ENCODE measurements around the gene ALDH4A1. TPM values are rescaled to one million over a fixed set of nuclear protein-coding genes. Genes with fewer than 3 reads are reported as not detected.

The ALDH4A1 gene
- total RNA-seq, 1 donor from 2014 or later: 13.8 TPM

GRCh38 chr1:18828224-18828623 lies 74.1 kb downstream of the ALDH4A1 start:
- H2AFZ ChIP-seq (ENCODE audit: low read depth, low read length): no peak overlapping the region
- no peaks in the 10 kb centered on the region for H3K4me1 Mint-ChIP-seq (ENCODE audit: low read depth, unreplicated experiment)

GRCh38 chr1:18823438-18823837 lies 78.9 kb downstream of the ALDH4A1 start:
- H3K4me2 ChIP-seq (ENCODE audit: low read length): no peak overlapping the region
- no peaks in the 10 kb centered on the region for H4K20me1 ChIP-seq (ENCODE audit: insufficient read depth, low read length)
- H3K4me3 Mint-ChIP-seq (ENCODE audit: unreplicated experiment): no peak overlapping the region
- peaks cover 4% of the 10 kb centered on the region for H3K9me3 ChIP-seq (ENCODE audit: insufficient read depth, low read depth, low read length)
- H3K9ac ChIP-seq (ENCODE audit: low read length): no peak overlapping the region
- H3K4me1 Mint-ChIP-seq (ENCODE audit: low read depth, unreplicated experiment): no peaks in the 10 kb centered on the region
- no peak overlapping the region for H3K4me3 ChIP-seq (ENCODE audit: insufficient read depth, low read depth, low read length)
- FAIRE-seq (no peak), DNase-seq (ENCODE audit: low read depth) (no peak)
- no peak for TF ChIP-seq EZH2 (IDR thresholded peaks at IDR 0.05; ENCODE audit: insufficient read depth, low read length)
- TF ChIP-seq CTCF (IDR thresholded peaks at IDR 0.05; ENCODE audit: insufficient read depth, low read depth, low read length): no peak
- H3K36me3 Mint-ChIP-seq (ENCODE audit: low read depth, unreplicated experiment): peaks cover 3% of the 10 kb centered on the region
- H3K79me2 ChIP-seq (ENCODE audit: insufficient read depth, low read length): no peaks in the 10 kb centered on the region
- H3K27ac Mint-ChIP-seq (ENCODE audit: unreplicated experiment): no peak overlapping the region
- H2AFZ ChIP-seq (ENCODE audit: low read depth, low read length): no peak overlapping the region
- peaks cover 54% of the 10 kb centered on the region for H3K27me3 Mint-ChIP-seq (ENCODE audit: low read depth, unreplicated experiment)
- no peaks in the 10 kb centered on the region for H3K4me1 ChIP-seq (ENCODE audit: insufficient read depth, low read length)
- no peaks in the 10 kb centered on the region for H3K36me3 ChIP-seq (ENCODE audit: insufficient read depth, low read length)
- H3K27me3 ChIP-seq (ENCODE audit: insufficient read depth, low read length): peaks cover 16% of the 10 kb centered on the region
- H3K27ac ChIP-seq (ENCODE audit: low read depth, low read length): no peak overlapping the region
- H3K9me3 Mint-ChIP-seq (ENCODE audit: unreplicated experiment): peaks cover 8% of the 10 kb centered on the region

More at GRCh38 chr1:18828224-18828623, 74.1 kb downstream of the ALDH4A1 start:
- Mint-ChIP-seq H3K27me3 (ENCODE audit: low read depth, unreplicated experiment) (peaks cover 32% of the 10 kb centered on the region), H3K9me3 (ENCODE audit: unreplicated experiment) (peaks cover 9% of the 10 kb centered on the region), H3K4me3 (ENCODE audit: unreplicated experiment) (no peak overlapping the region), H3K27ac (ENCODE audit: unreplicated experiment) (no peak overlapping the region), H3K36me3 (ENCODE audit: low read depth, unreplicated experiment) (peaks cover 3% of the 10 kb centered on the region)
- FAIRE-seq (no peak), DNase-seq (ENCODE audit: low read depth) (no peak)
- Histone ChIP-seq H3K4me1 (ENCODE audit: insufficient read depth, low read length) (no peaks in the 10 kb centered on the region), H3K4me3 (ENCODE audit: insufficient read depth, low read depth, low read length) (no peak overlapping the region), H3K79me2 (ENCODE audit: insufficient read depth, low read length) (no peaks in the 10 kb centered on the region), H3K4me2 (ENCODE audit: low read length) (no peak overlapping the region), H3K9ac (ENCODE audit: low read length) (no peak overlapping the region), H3K27ac (ENCODE audit: low read depth, low read length) (no peak overlapping the region), H3K36me3 (ENCODE audit: insufficient read depth, low read length) (no peaks in the 10 kb centered on the region), H3K9me3 (ENCODE audit: insufficient read depth, low read depth, low read length) (peaks cover 4% of the 10 kb centered on the region), H3K27me3 (ENCODE audit: insufficient read depth, low read length) (no peaks in the 10 kb centered on the region), H4K20me1 (ENCODE audit: insufficient read depth, low read length) (no peaks in the 10 kb centered on the region)
- TF ChIP-seq CTCF (IDR thresholded peaks at IDR 0.05; ENCODE audit: insufficient read depth, low read depth, low read length) (no peak), EZH2 (IDR thresholded peaks at IDR 0.05; ENCODE audit: insufficient read depth, low read length) (no peak)

Small RNA genes within 50 kb of the gene (microRNA-seq; reads per million reads assigned to microRNA genes)
- gene MIR1290 (not detected), gene MIR4695 (not detected)

Other genes starting within 250 kb of the ALDH4A1 start
- gene TAS1R2, start 42.9 kb downstream of the ALDH4A1 start, total RNA-seq: not detected in 2 replicates
- 34.2 and 39.6 TPM in 2 replicates for gene IFFO2, start 54.1 kb upstream of the ALDH4A1 start, total RNA-seq

Data from astrocyte (in vitro differentiated cells and primary cell).